ENCODE measurements around the gene CENPP.

The CENPP gene

DNA sequence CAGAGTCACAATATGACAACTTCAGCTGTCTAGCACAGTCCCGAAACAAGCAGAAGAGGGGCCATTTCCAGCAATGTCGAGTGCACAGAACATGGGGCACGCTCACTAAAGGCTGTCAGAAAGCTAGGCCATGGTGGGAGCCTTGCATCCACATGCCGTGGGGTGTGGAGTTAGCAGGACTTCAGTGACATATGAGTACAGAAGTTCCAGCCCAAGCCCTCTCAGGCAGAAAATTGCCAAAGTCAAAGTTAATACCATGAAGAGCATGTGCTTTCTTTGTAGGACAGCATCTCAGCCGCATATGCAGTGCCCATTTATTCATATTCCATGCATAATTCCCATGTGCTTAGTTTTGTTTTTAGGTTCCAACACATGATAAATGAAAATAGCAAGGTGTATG lies 183.3 kb downstream of the CENPP start:
- DNase-seq (ENCODE audit: low read depth), result no peak

GRCh38 chr9:92510747-92511146 lies 185.0 kb downstream of the CENPP start:
- no peak for DNase-seq (ENCODE audit: low read depth)

GRCh38 chr9:92512622-92513021 lies 186.9 kb downstream of the CENPP start:
- no peak for DNase-seq (ENCODE audit: low read depth)

DNA sequence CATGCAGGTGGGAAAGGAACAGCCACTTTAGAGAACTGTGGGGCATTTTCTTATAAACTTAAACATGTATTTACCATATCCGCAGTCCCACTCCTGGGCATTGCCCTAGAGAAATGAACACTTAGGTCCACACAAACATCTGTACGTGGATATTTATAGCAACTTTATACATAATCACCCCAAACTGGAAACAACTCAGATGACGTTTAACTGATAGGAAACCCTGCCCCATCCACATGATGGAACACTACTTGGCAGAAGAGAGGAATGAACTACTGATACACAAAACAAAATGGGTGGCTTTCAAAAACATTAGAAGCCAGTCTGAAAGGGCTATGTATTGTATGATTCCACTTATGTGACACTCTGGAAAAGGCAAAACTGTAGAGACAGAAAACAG lies 187.6 kb downstream of the CENPP start:
- no peak for DNase-seq (ENCODE audit: low read depth)

DNA sequence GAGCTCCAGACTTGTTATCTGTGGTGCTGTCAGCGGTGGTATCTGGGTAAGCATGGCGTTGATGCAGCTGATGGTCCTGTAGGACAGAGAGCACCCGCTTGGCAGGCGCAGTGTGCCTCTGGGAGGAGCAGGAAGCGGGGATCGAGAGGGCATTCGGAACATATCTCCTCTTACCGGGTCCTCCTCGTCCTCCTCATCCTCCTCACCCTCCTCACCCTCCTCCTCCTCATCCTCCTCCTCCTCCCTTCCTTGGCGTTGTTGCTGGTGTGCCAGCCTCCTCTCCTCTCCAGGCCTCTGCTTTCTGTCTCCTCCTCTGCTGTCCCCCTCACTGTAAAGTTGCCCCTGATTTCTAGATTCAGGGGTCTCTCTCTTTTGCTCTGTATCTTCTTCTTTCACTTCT lies 188.9 kb downstream of the CENPP start:
- no peak for DNase-seq (ENCODE audit: low read depth)

- DNase-seq (ENCODE audit: low read depth), result no peak
Observed at GRCh38 chr9:92516521-92516920, 190.8 kb downstream of the CENPP start.

DNA sequence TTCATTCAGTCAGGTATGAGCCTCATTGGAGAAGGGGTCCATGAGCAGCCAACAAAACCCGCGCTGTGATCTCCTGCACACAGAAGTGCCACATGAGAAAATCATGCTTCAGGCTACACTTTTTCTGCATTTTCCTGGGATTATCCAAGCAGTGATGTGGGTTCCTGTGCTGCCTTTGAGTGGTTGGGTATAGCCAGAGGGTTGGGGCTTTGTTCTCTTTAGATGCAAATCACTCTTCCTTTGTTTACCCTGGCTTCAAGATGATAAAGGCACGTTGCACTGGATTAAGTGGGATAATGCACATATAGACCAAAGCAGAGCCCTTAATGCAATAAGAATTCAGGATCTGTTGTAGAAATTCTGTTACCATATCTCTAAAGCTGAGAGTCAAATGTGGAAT lies 191.3 kb downstream of the CENPP start:
- no peak for DNase-seq (ENCODE audit: low read depth)

GRCh38 chr9:92518199-92518598 lies 192.4 kb downstream of the CENPP start:
- DNase-seq (ENCODE audit: low read depth), result no peak

DNA sequence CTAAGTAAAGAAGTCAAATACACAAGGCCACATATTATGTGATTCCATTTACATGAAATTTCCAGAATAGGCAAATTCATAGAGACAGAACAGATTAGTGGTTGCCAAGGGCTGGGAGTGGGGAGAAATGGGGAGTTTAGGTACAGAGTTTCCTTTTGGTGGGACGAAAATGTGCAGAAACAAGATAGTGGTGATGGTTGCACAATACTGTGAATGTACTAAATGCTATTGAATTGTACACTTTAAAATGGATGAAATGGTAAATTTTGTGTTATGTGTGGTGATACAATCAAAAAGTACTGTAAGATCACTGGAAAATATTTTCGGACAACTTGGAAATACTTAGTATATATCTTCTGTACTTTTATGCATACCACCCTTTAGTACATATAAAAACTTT lies 195.1 kb downstream of the CENPP start:
- no peak for DNase-seq (ENCODE audit: low read depth)

DNA sequence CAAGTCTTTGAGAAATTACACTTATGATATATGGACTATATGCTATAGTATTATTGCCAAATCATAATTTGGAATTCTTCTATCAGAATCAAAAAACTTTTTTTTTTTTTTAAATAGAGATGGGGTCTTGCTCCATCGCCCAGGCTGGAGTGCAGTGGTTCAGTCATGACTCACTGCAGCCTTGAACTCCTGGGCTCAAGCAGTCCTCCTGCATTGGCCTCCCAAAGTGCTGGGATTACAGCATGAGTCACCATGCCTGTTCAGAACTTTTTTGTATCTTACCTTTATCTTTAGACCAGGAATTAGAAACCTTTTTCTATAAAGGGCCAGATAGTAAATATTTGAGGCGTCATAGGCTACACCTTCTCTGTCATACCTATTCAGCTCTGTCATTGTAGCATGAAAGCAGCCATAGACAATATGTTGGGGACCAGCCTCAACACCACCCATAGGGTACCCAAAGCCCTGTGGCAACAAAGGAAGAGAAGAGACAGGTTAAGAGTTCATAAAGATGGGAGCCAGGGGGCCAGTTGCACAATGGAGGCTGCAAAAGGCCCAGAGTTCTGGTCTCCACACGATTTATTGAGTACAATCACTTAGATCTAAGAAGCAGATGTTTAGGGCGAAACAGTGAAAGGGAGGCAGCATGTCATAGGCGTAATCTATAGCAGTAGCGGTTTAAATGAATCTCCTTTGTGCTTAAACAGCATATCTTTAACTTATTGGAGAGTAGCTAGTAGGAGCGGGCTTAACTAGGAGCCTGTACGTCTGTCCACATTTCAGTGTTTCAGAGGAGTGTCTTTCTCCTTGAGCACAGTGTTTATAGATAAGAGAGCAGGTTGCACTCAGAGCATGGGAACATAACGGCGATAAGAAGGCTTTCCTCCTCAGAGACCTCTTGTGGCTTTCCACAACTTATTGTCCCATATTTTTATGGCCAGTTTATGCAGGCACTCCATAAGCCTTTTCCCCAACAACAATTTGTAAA lies 197.5 kb downstream of the CENPP start:
- no peak for DNase-seq (ENCODE audit: low read depth)

GRCh38 chr9:92524881-92525280 lies 199.1 kb downstream of the CENPP start:
- DNase-seq (ENCODE audit: low read depth), result no peak

GRCh38 chr9:92525306-92525705 lies 199.6 kb downstream of the CENPP start:
- no peak for DNase-seq (ENCODE audit: low read depth)

- no peak for DNase-seq (ENCODE audit: low read depth)
Observed at GRCh38 chr9:92527291-92527828, 201.6 kb downstream of the CENPP start.

- no peak for DNase-seq (ENCODE audit: low read depth)
Observed at GRCh38 chr9:92527832-92528521, 202.2 kb downstream of the CENPP start.

DNA sequence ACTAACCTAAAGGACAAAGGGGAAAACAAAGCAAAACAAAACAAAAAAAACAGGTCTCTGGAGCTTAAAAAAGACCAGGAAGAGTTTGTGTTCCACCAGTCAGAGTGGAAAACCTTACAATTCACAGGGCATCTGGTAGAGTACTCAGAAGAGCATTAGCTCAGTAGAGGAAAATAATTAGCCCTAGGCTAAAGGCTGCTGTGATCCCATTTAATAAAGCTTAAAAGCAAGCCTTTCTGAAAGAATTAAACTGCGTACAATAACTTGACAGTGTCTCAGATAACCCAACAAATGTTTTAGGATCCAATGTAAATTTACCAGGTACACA lies 202.7 kb downstream of the CENPP start:
- no peak for DNase-seq (ENCODE audit: low read depth)

- no peak for DNase-seq (ENCODE audit: low read depth)
Observed at GRCh38 chr9:92529124-92529523, 203.4 kb downstream of the CENPP start.

- DNase-seq (ENCODE audit: low read depth), result no peak
Observed at GRCh38 chr9:92530893-92531292, 205.1 kb downstream of the CENPP start.

DNA sequence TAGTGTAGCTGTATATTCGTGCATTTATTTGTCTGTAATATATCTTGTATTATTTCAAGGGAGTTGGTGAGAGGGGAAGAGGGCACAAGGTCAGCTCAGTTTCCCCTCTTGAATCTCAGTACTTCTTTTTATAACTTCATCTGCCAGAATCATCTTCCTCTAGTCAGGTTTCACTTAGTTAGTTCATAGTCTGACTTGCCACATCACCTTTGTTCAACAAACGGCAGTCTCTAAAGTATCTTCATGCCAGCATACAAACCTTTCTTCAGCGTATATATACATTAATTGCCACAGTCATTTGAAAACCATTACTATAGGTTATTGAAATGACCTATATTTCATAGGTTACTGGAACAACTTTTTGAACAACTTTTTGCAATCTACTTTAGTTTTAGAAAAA lies 208.5 kb downstream of the CENPP start:
- DNase-seq (ENCODE audit: low read depth), result no peak

DNA sequence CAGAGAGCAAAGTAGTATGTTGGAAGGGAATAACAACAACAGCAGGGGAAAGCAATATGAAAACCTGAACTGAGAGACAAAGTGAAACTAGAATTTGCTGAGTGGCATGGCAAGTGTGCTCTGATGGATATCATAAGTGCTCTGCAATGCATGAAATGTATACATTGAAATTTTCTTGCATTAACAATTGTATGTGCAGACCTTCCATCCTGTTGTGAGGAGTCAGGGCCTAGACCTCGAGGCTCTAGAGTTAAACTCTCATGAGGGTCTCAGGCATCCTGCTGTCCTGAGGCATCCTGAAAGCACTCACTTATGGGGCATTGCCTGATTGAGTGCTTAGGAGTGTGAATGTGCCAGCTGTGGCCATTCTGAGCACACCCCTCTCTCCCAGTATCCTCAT lies 208.9 kb downstream of the CENPP start:
- DNase-seq (ENCODE audit: low read depth), result no peak

GRCh38 chr9:92535940-92536850 lies 210.4 kb downstream of the CENPP start, which contains the start of gene ECM2:
Gene ECM2 (minus strand): TSS chr9:92535990. CDS start chr9:92522866, 13,124 bp downstream.
- no peak for DNase-seq (ENCODE audit: low read depth)

GRCh38 chr9:92538541-92538940 lies 212.8 kb downstream of the CENPP start:
- no peak for DNase-seq (ENCODE audit: low read depth)

DNA sequence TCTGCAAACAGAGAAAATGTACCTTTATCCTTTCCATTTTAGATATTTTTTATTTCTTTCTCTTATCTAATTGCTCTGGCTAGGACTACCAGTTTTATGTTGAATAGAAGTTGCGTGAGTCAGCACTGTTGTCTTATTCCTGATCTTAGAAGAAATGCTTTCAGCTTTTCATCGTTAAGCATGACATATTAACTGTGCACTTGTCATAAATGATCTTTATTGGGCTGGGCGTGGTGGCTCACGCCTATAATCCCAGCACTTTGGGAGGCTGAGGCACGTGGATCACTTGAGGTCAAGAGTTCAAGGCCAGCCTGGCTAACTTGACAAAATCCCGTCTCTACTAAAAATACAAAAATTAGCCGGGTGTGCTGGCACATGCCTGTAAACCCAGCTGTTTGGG lies 218.2 kb downstream of the CENPP start:
- DNase-seq (ENCODE audit: low read depth), result no peak

All from stimulated activated CD8-positive, alpha-beta memory T cell treated with anti-CD3 and anti-CD28 coated beads, Interleukin-12 subunit alpha, Interleukin-12 subunit beta, amount 100 ng/mL, for 1 hour (primary cell).